GM12801 (cell line): Measurements from ENCODE around the gene KCNJ12.

Source experiments
- TF ChIP-seq, protein P1 (sequence below): IDR thresholded peaks from one replicate; pipeline ENCODE4 v1.5.1; 2011; ENCODE audit warnings: control low read depth; ENCODE audit not compliant: insufficient read length; ENCODE audit errors: extremely low read depth

Gene KCNJ12

DNA sequence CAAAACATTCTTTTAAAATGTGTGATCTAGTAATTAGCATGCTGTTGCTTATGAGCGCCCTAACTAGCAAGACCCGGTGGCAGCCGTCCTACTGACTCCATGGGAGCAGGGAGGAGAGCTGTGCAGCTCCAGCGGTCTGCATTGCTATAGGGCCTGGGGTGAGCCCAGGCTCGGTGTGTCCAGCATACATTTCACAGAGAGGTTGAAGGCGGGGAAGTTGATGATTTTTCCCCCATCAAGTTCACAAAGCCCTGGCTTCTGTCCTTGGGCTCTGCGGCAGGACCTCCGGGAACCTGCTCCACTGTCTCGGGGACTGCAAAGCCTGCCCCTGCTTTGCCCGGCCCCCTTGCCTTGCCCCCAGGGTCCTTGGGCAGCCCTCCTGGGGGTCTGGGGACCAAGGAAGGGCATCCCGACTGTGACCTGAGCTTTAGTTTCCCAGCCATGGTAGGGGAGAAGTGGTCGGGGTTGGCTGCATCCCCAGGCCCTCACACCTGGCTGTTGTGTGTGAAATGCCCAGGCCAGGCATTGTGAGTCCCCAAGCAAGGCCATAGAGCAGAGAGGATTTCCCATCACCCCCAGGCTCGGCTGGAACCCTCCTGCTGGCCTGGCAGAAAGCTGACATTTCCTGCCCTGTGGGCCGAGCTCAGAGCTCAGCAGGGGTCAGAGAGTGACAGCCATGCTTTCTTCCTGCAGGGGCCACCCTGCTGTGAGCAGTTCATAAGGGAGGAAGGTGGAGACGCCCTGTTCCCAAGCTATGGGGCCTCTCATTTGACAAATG is 24.8 kb downstream of the KCNJ12 start:
- TF ChIP-seq, protein P1, sequence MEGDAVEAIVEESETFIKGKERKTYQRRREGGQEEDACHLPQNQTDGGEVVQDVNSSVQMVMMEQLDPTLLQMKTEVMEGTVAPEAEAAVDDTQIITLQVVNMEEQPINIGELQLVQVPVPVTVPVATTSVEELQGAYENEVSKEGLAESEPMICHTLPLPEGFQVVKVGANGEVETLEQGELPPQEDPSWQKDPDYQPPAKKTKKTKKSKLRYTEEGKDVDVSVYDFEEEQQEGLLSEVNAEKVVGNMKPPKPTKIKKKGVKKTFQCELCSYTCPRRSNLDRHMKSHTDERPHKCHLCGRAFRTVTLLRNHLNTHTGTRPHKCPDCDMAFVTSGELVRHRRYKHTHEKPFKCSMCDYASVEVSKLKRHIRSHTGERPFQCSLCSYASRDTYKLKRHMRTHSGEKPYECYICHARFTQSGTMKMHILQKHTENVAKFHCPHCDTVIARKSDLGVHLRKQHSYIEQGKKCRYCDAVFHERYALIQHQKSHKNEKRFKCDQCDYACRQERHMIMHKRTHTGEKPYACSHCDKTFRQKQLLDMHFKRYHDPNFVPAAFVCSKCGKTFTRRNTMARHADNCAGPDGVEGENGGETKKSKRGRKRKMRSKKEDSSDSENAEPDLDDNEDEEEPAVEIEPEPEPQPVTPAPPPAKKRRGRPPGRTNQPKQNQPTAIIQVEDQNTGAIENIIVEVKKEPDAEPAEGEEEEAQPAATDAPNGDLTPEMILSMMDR, result no peak

DNA sequence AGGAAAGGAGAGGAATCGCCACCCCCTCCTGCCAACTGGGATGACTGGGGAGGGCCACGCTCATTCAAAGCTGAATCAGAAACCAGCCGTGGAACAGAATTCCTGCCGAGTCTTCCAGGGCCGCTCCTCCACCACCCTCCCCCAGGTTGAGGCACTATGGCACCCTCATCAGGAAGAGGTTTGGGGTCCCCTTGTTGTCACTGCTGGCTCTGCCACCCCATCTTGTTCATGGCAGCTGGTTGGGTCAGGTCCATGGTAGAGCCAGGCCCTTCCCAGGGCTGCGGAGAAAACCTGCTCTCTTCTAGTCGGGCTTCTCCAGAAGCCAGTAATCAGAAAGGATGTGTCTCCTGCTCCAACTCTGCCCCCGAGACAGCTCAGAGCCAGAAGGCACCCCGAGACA is 41.8 kb downstream of the KCNJ12 start:
- TF ChIP-seq, protein P1, result no peak

- TF ChIP-seq, protein P1, result no peak
Measured at GRCh38 chr17:21418446-21419298, 42.5 kb downstream of the KCNJ12 start.

- TF ChIP-seq, protein P1, result no peak
Measured at GRCh38 chr17:21419299-21420239, 43.4 kb downstream of the KCNJ12 start.

DNA sequence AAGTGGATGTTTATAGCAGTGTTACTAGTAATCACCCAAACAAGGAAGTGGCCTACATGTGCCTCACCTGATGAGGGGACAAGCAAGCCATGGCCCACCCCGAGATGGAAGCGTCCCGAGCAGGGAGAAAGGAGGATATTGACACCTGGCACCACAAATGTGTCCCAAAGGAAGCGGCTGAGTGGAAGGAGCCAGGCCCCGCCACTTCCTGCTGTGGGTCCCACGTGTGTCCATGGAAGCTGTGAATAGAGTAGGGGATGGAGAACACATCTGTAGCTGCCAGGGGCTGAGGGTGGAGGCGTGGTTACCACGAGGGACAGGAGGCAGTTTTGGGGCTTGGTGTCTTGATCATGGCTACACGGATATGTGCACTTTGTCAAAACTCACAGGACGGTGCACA is 49.2 kb downstream of the KCNJ12 start:
- TF ChIP-seq, protein P1, result no peak

GRCh38 chr17:21425736-21426135 is 49.6 kb downstream of the KCNJ12 start:
- TF ChIP-seq, protein P1, result no peak
